ENCODE results near the gene F2RL2. TPM values are rescaled to one million over a fixed set of nuclear protein-coding genes. Genes with fewer than 3 reads are reported as not detected.
A peak's percentile ranks its signal among the peaks of the same experiment; 100 is the strongest.

F2RL2 gene
- total RNA-seq, 1 donor from 2014 or later: 26.0 TPM

DNA sequence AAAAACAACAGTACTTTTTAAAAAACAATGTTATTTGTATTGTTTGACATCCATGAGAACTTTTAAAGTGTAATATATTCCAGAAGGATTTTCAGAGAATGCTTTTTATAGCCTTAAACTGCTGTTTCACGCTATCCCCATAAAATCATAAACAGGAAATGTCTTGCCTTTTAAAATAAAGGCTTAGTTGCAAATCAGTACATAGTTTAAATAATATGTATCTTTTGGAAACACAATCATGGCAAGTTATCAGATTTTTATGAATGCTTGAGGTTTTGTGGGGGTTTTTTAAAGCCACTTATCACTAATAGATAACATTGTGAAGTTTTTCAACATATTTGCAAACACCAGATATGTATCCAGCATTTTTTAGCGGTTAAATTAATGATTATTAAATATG lies 37.2 kb upstream of the F2RL2 start:
- Histone ChIP-seq H3K9ac (ENCODE audit: low read length) (no peak overlapping the region), H3K9me3 (ENCODE audit: insufficient read depth, low read depth, low read length) (no peaks in the 10 kb centered on the region), H3K4me1 (ENCODE audit: insufficient read depth, low read length) (no peaks in the 10 kb centered on the region), H3K79me2 (ENCODE audit: insufficient read depth, low read length) (no peaks in the 10 kb centered on the region), H3K36me3 (ENCODE audit: insufficient read depth, low read length) (no peaks in the 10 kb centered on the region), H3K27me3 (ENCODE audit: insufficient read depth, low read length) (no peaks in the 10 kb centered on the region), H4K20me1 (ENCODE audit: insufficient read depth, low read length) (no peaks in the 10 kb centered on the region), H3K4me3 (ENCODE audit: insufficient read depth, low read depth, low read length) (no peak overlapping the region), H2AFZ (ENCODE audit: low read depth, low read length) (no peak overlapping the region), H3K27ac (ENCODE audit: low read depth, low read length) (no peak overlapping the region), H3K4me2 (ENCODE audit: low read length) (no peak overlapping the region)
- DNase-seq (ENCODE audit: low read depth) (peak; percentile 25), FAIRE-seq (no peak)
- Mint-ChIP-seq H3K9me3 (ENCODE audit: unreplicated experiment) (no peaks in the 10 kb centered on the region), H3K36me3 (ENCODE audit: low read depth, unreplicated experiment) (no peaks in the 10 kb centered on the region), H3K4me1 (ENCODE audit: low read depth, unreplicated experiment) (peaks cover 3% of the 10 kb centered on the region), H3K27ac (ENCODE audit: unreplicated experiment) (no peak overlapping the region), H3K27me3 (ENCODE audit: low read depth, unreplicated experiment) (peaks cover 2% of the 10 kb centered on the region), H3K4me3 (ENCODE audit: unreplicated experiment) (no peak overlapping the region)
- TF ChIP-seq, protein P1, sequence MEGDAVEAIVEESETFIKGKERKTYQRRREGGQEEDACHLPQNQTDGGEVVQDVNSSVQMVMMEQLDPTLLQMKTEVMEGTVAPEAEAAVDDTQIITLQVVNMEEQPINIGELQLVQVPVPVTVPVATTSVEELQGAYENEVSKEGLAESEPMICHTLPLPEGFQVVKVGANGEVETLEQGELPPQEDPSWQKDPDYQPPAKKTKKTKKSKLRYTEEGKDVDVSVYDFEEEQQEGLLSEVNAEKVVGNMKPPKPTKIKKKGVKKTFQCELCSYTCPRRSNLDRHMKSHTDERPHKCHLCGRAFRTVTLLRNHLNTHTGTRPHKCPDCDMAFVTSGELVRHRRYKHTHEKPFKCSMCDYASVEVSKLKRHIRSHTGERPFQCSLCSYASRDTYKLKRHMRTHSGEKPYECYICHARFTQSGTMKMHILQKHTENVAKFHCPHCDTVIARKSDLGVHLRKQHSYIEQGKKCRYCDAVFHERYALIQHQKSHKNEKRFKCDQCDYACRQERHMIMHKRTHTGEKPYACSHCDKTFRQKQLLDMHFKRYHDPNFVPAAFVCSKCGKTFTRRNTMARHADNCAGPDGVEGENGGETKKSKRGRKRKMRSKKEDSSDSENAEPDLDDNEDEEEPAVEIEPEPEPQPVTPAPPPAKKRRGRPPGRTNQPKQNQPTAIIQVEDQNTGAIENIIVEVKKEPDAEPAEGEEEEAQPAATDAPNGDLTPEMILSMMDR (IDR thresholded peaks at IDR 0.05; ENCODE audit: insufficient read depth, low read depth, low read length): no peak
- no peak for TF ChIP-seq EZH2 (IDR thresholded peaks at IDR 0.05; ENCODE audit: insufficient read depth, low read length)

DNA sequence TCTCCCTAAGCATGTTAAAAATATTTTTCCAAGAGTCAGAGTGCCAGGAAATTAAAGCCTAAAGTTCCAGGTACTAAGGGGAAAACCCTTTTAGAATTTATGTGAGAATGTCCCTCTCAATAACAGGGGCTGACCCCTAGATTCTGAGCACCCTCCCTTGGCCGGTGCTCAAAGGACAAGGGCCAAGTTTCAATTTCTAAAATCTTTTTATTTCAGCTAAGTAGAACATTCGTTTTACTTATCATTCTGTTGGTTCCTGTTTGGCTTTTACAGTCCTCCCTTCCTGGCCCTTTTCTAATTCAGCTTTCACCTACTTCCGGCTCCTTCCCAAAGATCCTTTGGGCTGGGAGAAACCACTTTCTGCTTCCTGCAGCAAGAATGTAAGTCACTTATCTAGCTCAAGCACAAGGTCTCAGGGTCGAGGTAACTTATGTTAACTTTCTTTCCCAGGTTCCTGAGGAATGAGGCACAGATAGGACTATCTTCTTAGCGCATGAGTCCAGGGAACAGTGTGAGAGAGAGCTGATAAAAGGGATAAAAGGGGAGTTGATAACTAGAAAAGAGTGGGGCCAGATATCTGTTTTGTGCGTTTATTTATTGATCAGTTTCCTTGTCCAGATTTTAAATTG lies 34.6 kb upstream of the F2RL2 start:
- Mint-ChIP-seq H3K4me3 (ENCODE audit: unreplicated experiment) (no peak overlapping the region), H3K36me3 (ENCODE audit: low read depth, unreplicated experiment) (no peaks in the 10 kb centered on the region), H3K27me3 (ENCODE audit: low read depth, unreplicated experiment) (peaks cover 2% of the 10 kb centered on the region), H3K4me1 (ENCODE audit: low read depth, unreplicated experiment) (peaks cover 3% of the 10 kb centered on the region), H3K27ac (ENCODE audit: unreplicated experiment) (peak overlapping the region; percentile 31), H3K9me3 (ENCODE audit: unreplicated experiment) (no peaks in the 10 kb centered on the region)
- no peaks in the 10 kb centered on the region for H3K79me2 ChIP-seq (ENCODE audit: insufficient read depth, low read length)
- no peak overlapping the region for H3K4me2 ChIP-seq (ENCODE audit: low read length)
- no peak overlapping the region for H3K27ac ChIP-seq (ENCODE audit: low read depth, low read length)
- H4K20me1 ChIP-seq (ENCODE audit: insufficient read depth, low read length): no peaks in the 10 kb centered on the region
- no peak for TF ChIP-seq EZH2 (IDR thresholded peaks at IDR 0.05; ENCODE audit: insufficient read depth, low read length)
- TF ChIP-seq, protein P1 (IDR thresholded peaks at IDR 0.05; ENCODE audit: insufficient read depth, low read depth, low read length): no peak
- H3K9me3 ChIP-seq (ENCODE audit: insufficient read depth, low read depth, low read length): no peaks in the 10 kb centered on the region
- FAIRE-seq (no peak), DNase-seq (ENCODE audit: low read depth) (no peak)
- H3K27me3 ChIP-seq (ENCODE audit: insufficient read depth, low read length): no peaks in the 10 kb centered on the region
- H3K4me3 ChIP-seq (ENCODE audit: insufficient read depth, low read depth, low read length): no peak overlapping the region
- H2AFZ ChIP-seq (ENCODE audit: low read depth, low read length): no peak overlapping the region
- H3K4me1 ChIP-seq (ENCODE audit: insufficient read depth, low read length): no peaks in the 10 kb centered on the region
- no peaks in the 10 kb centered on the region for H3K36me3 ChIP-seq (ENCODE audit: insufficient read depth, low read length)
- no peak overlapping the region for H3K9ac ChIP-seq (ENCODE audit: low read length)

DNA sequence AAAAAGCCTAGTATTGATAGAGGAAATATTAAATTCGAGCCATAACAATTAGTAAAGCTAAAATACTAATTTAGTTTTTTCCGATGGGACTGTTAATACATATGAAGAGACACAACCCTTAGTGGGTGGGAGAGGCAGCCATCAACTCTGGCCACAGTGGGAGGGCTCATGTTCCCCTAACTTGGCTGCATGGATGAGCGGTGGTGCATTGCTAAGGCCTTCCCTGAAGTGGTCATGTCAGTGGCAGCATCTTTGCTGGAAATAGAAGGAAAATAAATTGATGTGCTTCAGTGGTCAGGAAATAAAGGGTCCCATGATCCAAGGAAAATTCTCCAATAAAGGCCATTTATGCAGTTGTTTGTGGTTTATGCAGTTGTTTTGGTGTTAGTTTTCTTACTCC lies 33.9 kb upstream of the F2RL2 start:
- Histone ChIP-seq H3K27me3 (ENCODE audit: insufficient read depth, low read length) (no peaks in the 10 kb centered on the region), H3K36me3 (ENCODE audit: insufficient read depth, low read length) (no peaks in the 10 kb centered on the region), H3K4me1 (ENCODE audit: insufficient read depth, low read length) (no peaks in the 10 kb centered on the region), H3K9me3 (ENCODE audit: insufficient read depth, low read depth, low read length) (no peaks in the 10 kb centered on the region), H3K4me2 (ENCODE audit: low read length) (no peak overlapping the region), H3K27ac (ENCODE audit: low read depth, low read length) (no peak overlapping the region), H2AFZ (ENCODE audit: low read depth, low read length) (no peak overlapping the region), H4K20me1 (ENCODE audit: insufficient read depth, low read length) (no peaks in the 10 kb centered on the region), H3K79me2 (ENCODE audit: insufficient read depth, low read length) (no peaks in the 10 kb centered on the region), H3K4me3 (ENCODE audit: insufficient read depth, low read depth, low read length) (no peak overlapping the region), H3K9ac (ENCODE audit: low read length) (no peak overlapping the region)
- DNase-seq (ENCODE audit: low read depth) (no peak), FAIRE-seq (no peak)
- Mint-ChIP-seq H3K4me1 (ENCODE audit: low read depth, unreplicated experiment) (peaks cover 3% of the 10 kb centered on the region), H3K27me3 (ENCODE audit: low read depth, unreplicated experiment) (peaks cover 2% of the 10 kb centered on the region), H3K36me3 (ENCODE audit: low read depth, unreplicated experiment) (no peaks in the 10 kb centered on the region), H3K27ac (ENCODE audit: unreplicated experiment) (no peak overlapping the region), H3K4me3 (ENCODE audit: unreplicated experiment) (no peak overlapping the region), H3K9me3 (ENCODE audit: unreplicated experiment) (no peaks in the 10 kb centered on the region)
- TF ChIP-seq, protein P1 (IDR thresholded peaks at IDR 0.05; ENCODE audit: insufficient read depth, low read depth, low read length): no peak
- TF ChIP-seq EZH2 (IDR thresholded peaks at IDR 0.05; ENCODE audit: insufficient read depth, low read length): no peak
